Vagina (tissue), 2 donors: ENCODE measurements around the gene GP1BB.

Source experiments
- POLR2AphosphoS5 ChIP-seq, 2 donors: sonication (generic); formaldehyde crosslinking; IDR thresholded peaks; one replicate each; pipeline ENCODE4 v1.9.0; 2017; ENCODE audit warnings: antibody characterized with exemption in 2 of 2, mild to moderate bottlenecking in 2 of 2, low read depth in 1 of 2; ENCODE audit not compliant: insufficient read depth in 1 of 2
- TF ChIP-seq, protein P1 (sequence below), 3 experiments: fragments of 450-650 bp in 2 of 3; fragments of 200-600 bp in 1 of 3; sonication (generic) in 1 of 3; IDR thresholded peaks; one replicate each; pipeline ENCODE4 v1.5.1; 2017 to 2019; ENCODE audit warnings: antibody characterized with exemption in 3 of 3, mild to moderate bottlenecking in 2 of 3, moderate library complexity in 2 of 3

DNA sequence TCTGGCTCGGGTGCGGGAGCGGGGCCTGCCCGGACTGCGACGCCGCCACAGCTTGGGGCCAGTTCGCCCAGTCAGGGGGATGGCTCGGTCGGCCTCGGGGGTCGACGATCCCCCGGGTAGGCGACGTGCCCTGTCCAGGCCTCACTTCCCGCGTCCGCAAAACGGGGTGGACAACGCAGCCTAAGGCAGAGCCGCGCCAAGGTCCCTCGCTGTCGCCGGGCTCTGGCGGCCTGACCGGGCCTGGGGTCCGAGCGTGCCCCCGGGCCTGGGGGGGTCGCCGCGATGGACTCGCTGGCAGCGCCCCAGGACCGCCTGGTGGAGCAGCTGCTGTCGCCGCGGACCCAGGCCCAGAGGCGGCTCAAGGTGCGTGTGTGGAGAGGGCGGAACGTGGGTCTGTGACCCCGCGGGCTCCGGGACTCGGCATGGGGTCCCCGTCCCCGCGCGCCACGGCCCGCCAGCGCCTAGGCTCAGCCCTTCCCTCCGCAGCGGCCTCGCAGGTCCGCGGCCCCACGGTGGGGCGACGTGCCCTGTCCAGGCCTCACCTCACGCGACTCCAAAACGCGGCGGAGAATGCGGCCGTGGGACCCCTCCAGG is 4.8 kb upstream of the GP1BB start:
- TF ChIP-seq, protein P1, sequence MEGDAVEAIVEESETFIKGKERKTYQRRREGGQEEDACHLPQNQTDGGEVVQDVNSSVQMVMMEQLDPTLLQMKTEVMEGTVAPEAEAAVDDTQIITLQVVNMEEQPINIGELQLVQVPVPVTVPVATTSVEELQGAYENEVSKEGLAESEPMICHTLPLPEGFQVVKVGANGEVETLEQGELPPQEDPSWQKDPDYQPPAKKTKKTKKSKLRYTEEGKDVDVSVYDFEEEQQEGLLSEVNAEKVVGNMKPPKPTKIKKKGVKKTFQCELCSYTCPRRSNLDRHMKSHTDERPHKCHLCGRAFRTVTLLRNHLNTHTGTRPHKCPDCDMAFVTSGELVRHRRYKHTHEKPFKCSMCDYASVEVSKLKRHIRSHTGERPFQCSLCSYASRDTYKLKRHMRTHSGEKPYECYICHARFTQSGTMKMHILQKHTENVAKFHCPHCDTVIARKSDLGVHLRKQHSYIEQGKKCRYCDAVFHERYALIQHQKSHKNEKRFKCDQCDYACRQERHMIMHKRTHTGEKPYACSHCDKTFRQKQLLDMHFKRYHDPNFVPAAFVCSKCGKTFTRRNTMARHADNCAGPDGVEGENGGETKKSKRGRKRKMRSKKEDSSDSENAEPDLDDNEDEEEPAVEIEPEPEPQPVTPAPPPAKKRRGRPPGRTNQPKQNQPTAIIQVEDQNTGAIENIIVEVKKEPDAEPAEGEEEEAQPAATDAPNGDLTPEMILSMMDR (IDR thresholded peaks at IDR 0.05), result no peak
- no peak for TF ChIP-seq POLR2AphosphoS5 (IDR thresholded peaks at IDR 0.05; ENCODE audit: insufficient read depth in 1 of 2, low read depth in 1 of 2)
